Endothelial cell of umbilical vein (primary cell): ENCODE measurements around the gene RAB3IL1. TPM values are rescaled to one million over a fixed set of nuclear protein-coding genes. Genes with fewer than 3 reads are reported as not detected.

ENCODE experiments used
- BruUV-seq: library from RNA; stranded (reverse); fragments of 400-500 nt; replicated peaks from 2 replicates; lab custom pipeline; 2021; lab: Mats Ljungman, UMichigan
- CTCF ChIA-PET: fragments of 300-600, 350-600 bp; sonication (Branson Sonifier 250); formaldehyde crosslinking; loops from one replicate; lab custom pipeline; 2021; ENCODE audit warnings: antibody characterized with exemption, inconsistent platforms; lab: Charles Lee
- POLR2A ChIA-PET: fragments of 300-600, 350-600 bp; sonication (Branson Sonifier 250); formaldehyde crosslinking; loops from one replicate; lab custom pipeline; 2021; ENCODE audit warnings: antibody characterized with exemption, inconsistent platforms; lab: Charles Lee
- DNase-seq: peaks from one replicate; pipeline ENCODE4 v3.0.0-alpha.2; 2011; ENCODE audit warnings: low read depth, low spot score
- FAIRE-seq: peaks from 2 replicates; lab custom pipeline; 2011; peaks lifted over from hg19 to GRCh38; lab: Jason Lieb, UNC
- H2AFZ ChIP-seq: 2 replicates; pipeline ENCODE4 v1.6.0; 2012; ENCODE audit warnings: low read depth, low read length, control low read depth, inconsistent platforms
- H3K27ac ChIP-seq: 2 replicates; pipeline ENCODE4 v1.5.1; 2011; ENCODE audit warnings: low read depth, mild to moderate bottlenecking, control low read depth, low read length, moderate library complexity; ENCODE audit not compliant: insufficient read depth
- H3K27me3 ChIP-seq, 2 experiments: 2 replicates each; pipeline versions ENCODE4 v1.6.0 to v1.6.1; 2011; ENCODE audit warnings: low read length in 2 of 2, mixed read lengths in 1 of 2; ENCODE audit not compliant: control insufficient read depth in 2 of 2, insufficient read depth in 2 of 2
- H3K36me3 ChIP-seq, 2 experiments: 2 replicates in 1 of 2; 3 replicates in 1 of 2; pipeline ENCODE4 v1.5.1; 2011; ENCODE audit warnings: low read length in 2 of 2, mild to moderate bottlenecking in 1 of 2, moderate library complexity in 1 of 2; ENCODE audit not compliant: control insufficient read depth in 2 of 2, insufficient read depth in 2 of 2; ENCODE audit errors: extremely low read depth in 1 of 2
- H3K4me1 ChIP-seq: 3 replicates; pipeline ENCODE4 v1.5.1; 2011; ENCODE audit warnings: mild to moderate bottlenecking, low read length; ENCODE audit not compliant: control insufficient read depth, insufficient read depth; ENCODE audit errors: extremely low read depth
- H3K4me2 ChIP-seq: 2 replicates; pipeline ENCODE4 v1.6.1; 2011; ENCODE audit warnings: low read length, control low read depth, mixed read lengths; ENCODE audit not compliant: insufficient read depth
- H3K4me3 ChIP-seq, 3 experiments: fragments of 200-600 bp in 1 of 3; sonication (generic), shearing (Covaris generic) in 1 of 3; replicated peaks in 1 of 3; 2 replicates each; pipeline ENCODE4 v1.5.1; 2011 to 2016; ENCODE audit warnings: control low read depth in 3 of 3, low read length in 3 of 3, mild to moderate bottlenecking in 2 of 3, inconsistent platforms in 1 of 3, low read depth in 1 of 3, moderate library complexity in 1 of 3; ENCODE audit not compliant: insufficient read depth in 1 of 3
- H3K79me2 ChIP-seq: 2 replicates; pipeline ENCODE4 v1.6.0; 2012; ENCODE audit warnings: low read length, inconsistent platforms; ENCODE audit not compliant: control insufficient read depth, insufficient read depth
- H3K9ac ChIP-seq: replicated peaks from 2 replicates; pipeline ENCODE3; 2011; ENCODE audit warnings: low read length, control low read depth; ENCODE audit not compliant: insufficient read depth; ENCODE audit errors: extremely low read depth
- H3K9me1 ChIP-seq: replicated peaks from 3 replicates; pipeline ENCODE4 v1.6.0; 2011; ENCODE audit warnings: mild to moderate bottlenecking, low read length; ENCODE audit not compliant: control insufficient read depth, insufficient read depth; ENCODE audit errors: extremely low read depth
- H3K9me3 ChIP-seq: replicated peaks from 2 replicates; pipeline ENCODE4 v1.5.1; 2012; ENCODE audit warnings: low read length, inconsistent platforms; ENCODE audit not compliant: control insufficient read depth, insufficient read depth
- H4K20me1 ChIP-seq: replicated peaks from 2 replicates; pipeline ENCODE3; 2011; ENCODE audit warnings: mild to moderate bottlenecking, low read length; ENCODE audit not compliant: control insufficient read depth, insufficient read depth; ENCODE audit errors: extremely low read depth
- CTCF ChIP-seq, 2 donors: IDR thresholded peaks; 1 replicate in 1 of 2; 2 replicates in 1 of 2; pipeline ENCODE4 v1.5.1; 2011; ENCODE audit warnings: low read length in 2 of 2, mild to moderate bottlenecking in 2 of 2, moderate library complexity in 2 of 2, control low read depth in 1 of 2, inconsistent platforms in 1 of 2, low read depth in 1 of 2; ENCODE audit not compliant: insufficient read depth in 1 of 2; ENCODE audit errors: extremely low read depth in 1 of 2
- EZH2 ChIP-seq: IDR thresholded peaks from 2 replicates; pipeline ENCODE4 v1.6.1; 2012; ENCODE audit warnings: borderline replicate concordance, low read depth, mild to moderate bottlenecking, moderate library complexity, low read length, inconsistent platforms; ENCODE audit not compliant: severe bottlenecking
- FOS ChIP-seq: IDR thresholded peaks from 2 replicates; pipeline ENCODE4 v1.6.1; 2011; ENCODE audit warnings: mild to moderate bottlenecking, low read length, moderate library complexity, borderline replicate concordance; ENCODE audit not compliant: insufficient read depth
- GATA2 ChIP-seq: IDR thresholded peaks from 2 replicates; pipeline ENCODE4 v1.7.0; 2011; ENCODE audit warnings: low read depth, mild to moderate bottlenecking, moderate library complexity, mixed read lengths, low read length; ENCODE audit not compliant: insufficient read length, insufficient read depth
- JUN ChIP-seq: IDR thresholded peaks from 2 replicates; pipeline ENCODE4 v1.6.1; 2011; ENCODE audit warnings: borderline replicate concordance, low read depth; ENCODE audit not compliant: insufficient read length, insufficient read depth
- MAX ChIP-seq: IDR thresholded peaks from 2 replicates; pipeline ENCODE4 v1.6.1; 2011; ENCODE audit not compliant: insufficient read depth, insufficient read length
- MYC ChIP-seq: IDR thresholded peaks from one replicate; pipeline ENCODE4 v1.6.1; 2011; ENCODE audit warnings: mild to moderate bottlenecking, low read depth, low read length
- POLR2A ChIP-seq: IDR thresholded peaks from 2 replicates; pipeline ENCODE4 v1.6.1; 2012; ENCODE audit warnings: low read depth, mild to moderate bottlenecking, control low read depth, low read length
- POLR2AphosphoS5 ChIP-seq: IDR thresholded peaks from 2 replicates; pipeline ENCODE4 v1.6.1; 2012; ENCODE audit warnings: low read depth, mild to moderate bottlenecking, control low read depth, low read length, moderate library complexity; ENCODE audit not compliant: insufficient read depth
- dilution Hi-C: fragments of 300-500 bp; cut with MboI; formaldehyde crosslinking; loops from one replicate; pipeline ENCODE4 v1.15.0; 2019; ENCODE audit warnings: low sequenced_read_pairs; ENCODE audit not compliant: extremely low pct_ligation_motif_present
- intact Hi-C: fragments of 100-400 bp; cut with micrococcal nuclease; formaldehyde crosslinking; loops from one replicate; pipeline ENCODE4 v1.10.0; 2022
- polyA plus RNA-seq, 4 experiments: library from polyadenylated mRNA; depleted of rRNA in 3 of 4; stranded (reverse) in 3 of 4; unstranded in 1 of 4; fragments of >200 nt; gene quantifications; 2 replicates each; pipeline versions ENCODE4 v1.2.1 to v1.2.3, GENCODE V29; 2011 to 2012; ENCODE audit warnings: missing spikeins in 1 of 4
- total RNA-seq: library from RNA; stranded (reverse); gene quantifications from 2 replicates; pipeline ENCODE4 v1.2.3, GENCODE V29; 2021

The RAB3IL1 gene
- total and polyA plus RNA-seq, 2 donors (not counting 3 experiments of a cell fraction or from before 2014, with no cell fraction given): 1.8 to 3.6 TPM

- DNase-seq (no peak), FAIRE-seq (no peak)
- TF ChIP-seq CTCF (IDR thresholded peaks at IDR 0.05; ENCODE audit: extremely low read depth in 1 of 2, insufficient read depth in 1 of 2, low read depth in 1 of 2, low read length in 2 of 2): no peak
- no peak for TF ChIP-seq POLR2AphosphoS5
- TF ChIP-seq FOS: no peak
- no peak for TF ChIP-seq EZH2
- TF ChIP-seq GATA2: no peak
- TF ChIP-seq JUN: no peak
- TF ChIP-seq MAX: no peak
- no peak for TF ChIP-seq POLR2A
- TF ChIP-seq MYC: no peak
- CTCF ChIA-PET: interaction anchor here (0.6 kb wide), 1 partner anchor 98 kb away, joined by 4 read pairs; no protein-coding TSS in a partner anchor
- intact Hi-C loops (no loop called here), dilution Hi-C loops (no loop called here)
- POLR2A ChIA-PET: no interaction called here
- Histone ChIP-seq H3K27me3 (no peaks in the 10 kb centered on the region), H3K9me3 (no peaks in the 10 kb centered on the region), H3K4me3 (no peak overlapping the region), H3K9me1 (no peaks in the 10 kb centered on the region), H4K20me1 (no peaks in the 10 kb centered on the region), H3K4me1 (no peaks in the 10 kb centered on the region), H3K4me2 (no peak overlapping the region), H3K27ac (no peak overlapping the region), H3K9ac (no peak overlapping the region), H3K79me2 (peaks cover 15% of the 10 kb centered on the region), H2AFZ (no peak overlapping the region), H3K36me3 (peaks cover 50 to 52% of the 10 kb centered on the region in 2 experiments)
- no TSS peak for BruUV-seq
These were observed 66.7 kb downstream of the RAB3IL1 start for GRCh38 chr11:61850687-61851086.
